ENCODE results near the gene SF1.

Gene SF1

DNA sequence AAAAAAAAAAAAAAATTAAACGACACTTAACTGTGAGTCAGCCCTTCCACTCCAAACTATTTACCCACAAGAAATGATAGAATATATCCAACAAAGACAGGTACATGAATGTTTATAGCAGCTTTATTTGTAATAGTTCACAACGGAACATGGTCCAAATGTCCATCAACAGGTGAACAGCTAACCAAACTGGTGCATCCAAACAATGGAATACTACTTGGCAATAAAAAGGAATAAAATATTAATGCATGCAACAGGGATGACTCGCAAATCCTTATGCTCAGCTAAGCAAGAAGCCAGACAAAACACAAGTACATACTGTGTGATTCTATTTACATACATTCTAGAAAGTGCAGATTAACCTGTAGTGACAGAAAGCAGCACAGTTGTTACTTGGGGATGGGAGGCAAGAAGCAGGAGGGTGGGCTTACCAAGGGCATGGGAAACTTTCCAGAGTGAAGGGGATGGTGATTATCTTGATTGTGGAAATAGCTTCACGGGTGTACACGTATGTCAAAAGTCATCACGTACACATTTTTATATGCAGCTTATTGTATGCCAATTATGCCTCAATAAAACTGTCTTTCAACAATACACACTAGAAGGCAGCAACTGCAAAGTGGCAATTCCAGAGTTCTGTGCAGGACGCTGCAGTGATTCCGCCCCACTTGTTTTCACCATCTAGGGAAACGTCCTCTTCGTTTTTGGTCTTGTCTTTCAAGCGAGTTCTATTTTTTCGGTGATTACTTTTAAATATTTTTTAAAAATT lies 6.7 kb upstream of the SF1 start:
- no peak for DNase-seq (ENCODE audit: low read depth in 2 of 3, low spot score in 2 of 3)

DNA sequence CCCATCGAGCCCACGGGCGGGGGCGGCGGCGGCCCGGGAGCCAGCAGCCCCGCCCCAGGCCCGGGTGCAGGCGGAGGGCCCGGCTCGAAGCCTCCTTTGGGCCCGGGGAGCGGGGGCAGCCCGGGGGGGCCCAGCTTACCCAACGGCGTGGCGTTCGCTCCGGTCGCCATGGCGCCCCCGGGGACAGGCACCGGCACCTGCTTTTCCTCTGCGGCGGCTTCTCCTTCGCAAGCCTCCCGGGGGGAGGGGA lies 194 bp downstream of the SF1 start:
- DNase-seq (ENCODE audit: low read depth in 2 of 3, low spot score in 2 of 3), result no peak

DNA sequence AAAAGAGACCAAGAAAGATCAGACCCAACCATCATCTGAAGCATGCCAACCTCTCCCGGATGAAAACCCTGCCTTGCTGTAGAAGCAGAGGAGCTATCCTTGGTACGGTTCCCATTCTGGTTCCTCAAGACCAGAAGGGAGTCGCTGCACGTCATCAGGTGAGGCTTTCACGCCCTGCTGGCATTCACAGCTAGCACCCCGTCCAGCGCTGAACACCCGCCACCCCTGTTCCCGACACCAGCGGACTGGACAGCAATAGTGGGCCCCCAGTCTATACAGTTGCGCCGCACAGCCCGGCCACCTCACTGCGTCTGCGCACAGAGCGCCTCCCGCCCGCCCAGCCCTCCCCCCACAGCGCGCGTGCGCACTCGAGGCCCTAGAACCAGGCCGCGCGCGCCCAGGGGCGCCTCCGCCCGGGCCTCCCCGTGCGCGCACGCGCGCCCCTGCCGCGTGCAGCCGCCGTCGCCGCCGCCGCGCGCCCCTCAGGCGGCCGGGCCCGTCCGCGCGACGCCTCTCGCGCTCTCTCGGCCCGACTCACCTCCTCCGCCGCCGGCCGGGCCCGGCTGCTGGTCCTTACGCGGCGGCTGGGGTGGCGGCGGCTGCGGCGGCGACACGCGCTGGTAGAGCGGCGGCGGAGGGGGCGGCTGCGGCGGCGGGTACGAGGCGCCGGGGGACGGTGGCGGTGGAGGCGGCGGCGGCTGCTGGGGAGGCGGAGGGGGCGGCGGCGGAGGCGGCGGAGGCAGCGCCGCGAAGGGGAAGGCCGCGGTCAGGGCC lies 706 bp downstream of the SF1 start:
- DNase-seq (ENCODE audit: low read depth in 2 of 3, low spot score in 2 of 3), result peak in 2 of 3 experiments; percentile 61 to 64

DNA sequence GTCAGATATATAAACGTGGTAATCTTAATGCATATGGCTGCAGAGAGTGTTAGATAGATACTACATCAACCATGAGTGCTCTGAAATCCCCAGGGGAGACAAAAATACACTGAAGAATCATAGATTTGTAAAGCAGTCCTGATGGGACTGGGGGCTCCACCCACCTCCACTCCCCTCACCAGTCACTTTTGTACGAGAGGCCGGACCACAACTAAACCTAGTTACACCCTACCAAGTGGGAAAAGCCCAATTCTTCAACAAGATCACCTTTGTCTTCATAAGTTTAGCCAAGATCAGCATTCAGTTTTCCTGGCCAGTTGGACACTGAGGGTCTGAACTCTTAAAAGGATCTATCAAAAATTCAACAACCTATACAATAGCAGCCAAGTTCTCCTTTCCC lies 1.5 kb downstream of the SF1 start:
- no peak for DNase-seq (ENCODE audit: low read depth in 2 of 3, low spot score in 2 of 3)

DNA sequence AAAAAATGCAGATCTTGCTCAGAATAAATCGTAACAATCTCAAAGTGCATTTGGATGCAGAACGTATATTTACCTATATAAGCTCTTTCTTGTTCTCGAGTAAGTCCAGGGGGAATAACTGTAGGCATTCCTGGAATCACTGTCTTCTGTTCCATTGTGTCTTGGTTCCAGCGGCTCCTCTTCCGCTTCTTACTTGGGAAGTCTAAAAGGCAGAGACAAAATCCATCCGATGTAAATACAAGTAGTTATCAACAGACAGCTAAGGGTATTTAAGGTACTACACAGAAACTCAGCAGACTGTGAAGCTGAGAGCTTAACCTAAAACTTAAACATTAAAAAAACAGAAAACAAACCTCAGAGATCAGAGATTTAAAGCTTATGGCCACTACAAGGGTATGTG lies 1.9 kb downstream of the SF1 start:
- no peak for DNase-seq (ENCODE audit: low read depth in 2 of 3, low spot score in 2 of 3)

DNA sequence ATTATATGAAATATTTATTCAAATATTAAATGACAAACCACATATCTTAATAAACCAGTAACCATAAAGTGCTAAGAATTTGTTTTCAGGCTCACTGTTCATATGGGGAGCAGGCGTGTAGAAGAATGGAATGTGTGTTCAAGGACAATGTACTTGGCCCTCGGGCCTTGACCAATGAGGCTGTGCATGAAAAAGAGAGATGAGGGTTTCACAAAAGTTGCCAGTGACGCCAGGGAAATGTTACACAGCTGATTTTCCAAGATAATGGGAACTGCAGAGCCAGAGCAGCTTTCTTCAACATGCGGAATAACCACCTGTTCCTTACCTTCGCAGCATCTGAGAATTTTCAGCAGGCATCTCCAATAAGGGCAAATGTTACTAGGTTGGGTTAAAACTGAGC lies 4.2 kb downstream of the SF1 start:
- DNase-seq (ENCODE audit: low read depth in 2 of 3, low spot score in 2 of 3), result no peak

DNA sequence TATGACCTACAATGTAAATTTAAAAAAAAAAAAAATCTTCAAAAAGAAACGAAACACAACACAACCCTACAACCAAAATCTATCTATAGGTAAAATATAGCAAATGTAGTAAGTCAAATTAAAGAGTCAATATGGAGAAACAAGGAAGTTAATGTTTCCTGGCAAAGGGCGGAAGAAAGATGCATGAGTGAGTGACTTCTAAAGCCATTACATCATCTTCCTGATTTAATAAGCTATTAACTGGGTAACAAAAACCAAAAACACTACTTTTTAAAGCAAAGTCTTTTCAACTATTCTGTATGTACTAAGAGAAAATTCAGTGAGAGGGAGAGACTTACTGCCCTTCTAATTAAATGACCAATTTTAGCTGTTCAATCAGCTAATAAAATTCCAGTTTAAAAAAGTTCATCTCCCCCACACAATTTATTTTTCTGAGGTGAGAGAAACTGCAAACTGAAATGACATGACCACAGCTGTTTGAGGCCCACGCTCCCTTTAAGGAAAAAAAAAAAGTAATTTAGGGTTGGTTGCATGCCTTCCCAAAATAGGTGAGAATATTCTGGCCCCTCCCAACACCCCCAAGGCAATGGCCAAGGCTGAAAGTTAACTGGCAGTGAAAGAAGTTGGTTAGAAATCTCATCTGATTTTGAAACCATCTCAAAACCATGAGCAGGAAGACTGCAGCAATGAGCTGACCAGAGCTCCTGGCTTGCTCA lies 5.9 kb downstream of the SF1 start:
- DNase-seq (ENCODE audit: low read depth in 2 of 3, low spot score in 2 of 3), result no peak

DNA sequence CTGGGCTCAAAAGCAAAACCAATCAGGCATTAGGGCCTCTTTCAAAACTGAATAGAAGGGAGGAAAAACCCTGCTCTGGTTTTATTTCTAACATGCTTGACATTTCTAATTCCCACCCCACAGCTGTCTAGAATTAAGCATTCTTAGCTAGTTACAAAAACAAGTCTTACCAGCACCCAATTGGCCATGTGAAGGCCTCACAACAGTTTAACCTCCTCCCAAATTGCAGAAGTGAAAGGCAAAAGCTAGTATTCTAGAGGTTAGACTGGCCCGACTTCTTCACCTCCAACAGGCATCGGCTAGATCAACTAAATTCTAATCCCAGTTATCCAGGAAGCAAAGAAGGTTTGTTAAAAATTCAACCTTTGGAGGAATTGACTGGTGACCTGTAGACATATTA lies 6.5 kb downstream of the SF1 start:
- DNase-seq (ENCODE audit: low read depth in 2 of 3, low spot score in 2 of 3), result no peak

DNA sequence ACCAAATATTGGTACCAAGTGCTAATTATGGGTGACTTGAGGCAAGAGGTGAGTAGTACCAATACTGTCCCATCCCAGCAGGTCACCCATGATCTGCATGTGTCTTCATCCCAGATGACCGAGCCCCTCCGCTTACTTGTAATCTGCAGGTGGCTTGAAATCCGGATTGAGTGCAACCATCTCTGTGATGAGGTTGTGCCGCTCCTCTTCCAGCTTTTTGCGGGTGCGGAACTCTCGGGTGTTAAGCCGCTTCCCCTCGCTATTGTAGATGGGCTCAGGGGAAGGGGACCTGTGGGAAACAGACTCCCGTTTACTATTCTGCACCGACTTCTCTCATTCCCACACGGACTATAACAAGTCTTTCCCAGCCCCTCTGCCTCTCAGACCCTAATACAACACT lies 8.2 kb downstream of the SF1 start:
- no peak for DNase-seq (ENCODE audit: low read depth in 2 of 3, low spot score in 2 of 3)

DNA sequence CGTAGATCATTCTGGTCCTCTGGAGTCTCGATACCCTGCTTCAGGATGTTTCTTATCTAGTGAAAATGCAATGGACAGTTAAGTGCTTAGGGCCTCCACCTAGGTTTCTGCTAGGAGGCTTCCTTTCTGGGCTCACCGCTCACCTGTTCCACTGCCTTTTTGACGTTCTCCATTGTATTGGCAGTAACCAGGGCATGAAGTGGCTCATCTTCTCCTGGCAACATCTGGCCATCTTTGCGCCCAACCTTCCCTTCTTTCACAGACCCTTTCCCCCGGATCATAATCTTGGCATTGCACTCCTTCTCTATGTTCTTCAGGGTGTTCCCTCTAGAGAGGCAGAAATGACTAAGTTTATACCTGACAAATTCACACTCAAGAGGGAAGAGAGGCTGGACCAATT lies 9.1 kb downstream of the SF1 start:
- DNase-seq (ENCODE audit: low read depth in 2 of 3, low spot score in 2 of 3), result no peak

DNA sequence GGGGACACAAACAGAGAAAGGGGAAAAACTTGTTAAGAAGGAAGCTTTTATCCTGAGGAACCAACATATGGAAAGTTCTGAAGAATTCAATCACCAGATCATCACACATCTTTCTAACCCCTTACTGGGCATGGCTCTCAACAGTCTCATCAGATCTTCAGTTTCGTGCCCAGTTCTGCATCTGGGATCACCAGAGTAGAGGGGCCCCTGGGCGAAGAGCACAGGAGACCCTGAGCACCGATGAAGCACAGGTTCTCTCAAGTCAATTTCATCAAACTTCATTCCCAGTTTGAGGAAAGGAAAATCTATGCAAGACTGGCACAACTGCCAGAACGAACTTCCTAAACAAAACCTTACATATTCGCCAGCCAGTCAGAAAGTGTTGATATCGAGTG lies 10.0 kb downstream of the SF1 start:
- DNase-seq (ENCODE audit: low read depth in 2 of 3, low spot score in 2 of 3), result no peak

DNA sequence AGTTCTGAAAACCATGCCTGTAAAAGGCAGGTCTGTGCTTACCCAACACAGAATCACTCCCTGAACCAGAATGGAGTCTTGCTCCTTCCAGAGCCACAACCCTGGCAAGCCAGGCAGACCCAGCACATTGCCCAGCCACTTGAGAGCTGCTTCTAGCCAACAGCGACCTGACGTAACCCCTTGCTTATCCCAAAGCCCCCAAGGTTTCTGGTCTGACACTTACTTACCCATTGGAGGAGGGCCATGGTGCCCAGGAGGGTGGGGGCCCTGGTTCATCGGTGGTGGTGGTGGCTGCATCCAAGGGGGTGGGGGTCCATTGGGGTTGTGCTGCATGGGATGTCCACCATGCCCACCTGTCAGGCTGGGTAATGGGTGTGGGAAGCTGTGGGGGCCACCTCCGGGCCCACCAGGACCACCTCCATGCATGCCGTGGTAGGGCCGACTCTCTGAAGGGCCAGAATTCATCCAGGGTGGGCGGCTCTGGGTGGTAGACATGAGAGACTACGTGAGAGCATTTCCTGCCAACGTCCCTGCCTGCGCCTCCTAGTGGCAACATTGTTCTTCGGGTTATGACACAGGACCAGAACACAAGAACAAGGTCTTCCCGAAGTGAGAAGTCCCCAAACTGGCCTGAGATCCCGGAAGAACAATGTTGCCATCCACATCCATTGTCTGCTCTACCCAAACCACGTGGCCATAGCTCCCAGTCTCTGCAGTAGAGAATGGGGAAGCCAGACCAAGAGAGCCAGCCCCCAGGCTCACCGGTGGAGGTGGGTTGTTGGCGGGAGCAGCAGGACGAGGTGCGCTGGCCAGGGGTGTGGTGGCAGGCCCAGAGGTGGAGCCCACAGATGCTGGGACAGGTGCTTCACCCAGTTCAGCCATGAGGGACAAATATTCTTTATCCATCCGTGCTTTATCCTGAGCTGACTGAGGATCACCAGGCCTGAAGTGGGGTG lies 10.7 kb downstream of the SF1 start:
- peak in 2 of 3 experiments; percentile 80 to 83 for DNase-seq (ENCODE audit: low read depth in 2 of 3, low spot score in 2 of 3)

DNA sequence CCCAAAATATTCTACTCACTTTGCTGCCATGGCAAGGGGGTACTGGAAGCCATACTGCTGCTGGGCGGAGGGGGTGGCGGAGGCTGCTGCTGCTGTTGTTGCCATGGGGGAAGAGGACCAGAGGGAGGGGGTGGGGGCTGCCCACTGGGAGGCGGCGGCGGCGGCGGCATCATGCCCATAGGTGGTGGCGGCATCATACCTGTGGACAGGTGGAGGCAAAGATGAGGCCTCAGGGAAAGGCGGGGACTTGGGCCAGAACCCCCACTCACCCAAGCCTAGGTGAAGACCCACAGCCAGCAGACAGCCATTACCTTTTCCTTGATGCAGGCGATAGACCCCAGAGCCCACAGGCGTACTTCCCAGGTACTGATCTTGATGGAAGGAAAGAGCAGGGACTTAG lies 11.5 kb downstream of the SF1 start:
- no peak for DNase-seq (ENCODE audit: low read depth in 2 of 3, low spot score in 2 of 3)

DNA sequence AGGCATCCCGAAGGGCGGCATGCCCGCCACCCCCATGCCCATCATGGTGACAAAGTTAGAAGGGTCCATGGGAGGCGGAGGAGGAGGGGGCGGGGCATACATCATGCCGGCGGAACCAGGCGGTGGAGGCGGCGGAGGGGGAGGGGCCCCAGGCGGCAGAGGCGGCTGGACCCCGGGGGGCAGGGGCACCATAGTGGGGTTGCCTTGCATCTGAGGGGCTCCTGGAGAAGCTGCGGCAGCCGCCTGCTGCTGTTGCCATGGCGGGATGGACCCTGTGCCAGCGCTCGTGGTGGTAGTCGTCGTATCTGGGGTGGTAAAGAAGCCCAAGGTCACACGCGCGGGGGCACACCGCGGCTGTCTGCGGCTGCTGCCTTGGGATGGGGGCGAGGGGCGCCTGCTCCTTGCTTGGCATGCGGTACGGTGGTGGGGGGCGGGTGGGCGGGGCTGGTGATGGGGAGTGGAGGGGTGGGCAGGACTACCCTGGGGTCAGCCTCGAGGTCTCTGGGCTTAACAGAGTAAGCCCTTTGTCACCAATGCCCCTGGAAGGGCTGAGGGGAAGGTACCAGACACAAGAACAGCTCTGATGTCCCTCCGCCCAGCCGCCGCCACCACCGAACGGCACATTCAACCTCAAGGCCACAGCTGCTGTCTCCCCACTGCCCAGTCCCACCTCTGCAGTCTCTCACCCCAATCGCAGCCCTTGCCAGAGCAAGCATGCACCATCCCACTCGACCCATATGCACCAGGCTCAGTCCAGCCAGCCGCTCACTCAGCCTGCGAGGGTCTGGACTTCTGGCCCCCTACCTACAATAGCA lies 12.3 kb downstream of the SF1 start:
- no peak for DNase-seq (ENCODE audit: low read depth in 2 of 3, low spot score in 2 of 3)

DNA sequence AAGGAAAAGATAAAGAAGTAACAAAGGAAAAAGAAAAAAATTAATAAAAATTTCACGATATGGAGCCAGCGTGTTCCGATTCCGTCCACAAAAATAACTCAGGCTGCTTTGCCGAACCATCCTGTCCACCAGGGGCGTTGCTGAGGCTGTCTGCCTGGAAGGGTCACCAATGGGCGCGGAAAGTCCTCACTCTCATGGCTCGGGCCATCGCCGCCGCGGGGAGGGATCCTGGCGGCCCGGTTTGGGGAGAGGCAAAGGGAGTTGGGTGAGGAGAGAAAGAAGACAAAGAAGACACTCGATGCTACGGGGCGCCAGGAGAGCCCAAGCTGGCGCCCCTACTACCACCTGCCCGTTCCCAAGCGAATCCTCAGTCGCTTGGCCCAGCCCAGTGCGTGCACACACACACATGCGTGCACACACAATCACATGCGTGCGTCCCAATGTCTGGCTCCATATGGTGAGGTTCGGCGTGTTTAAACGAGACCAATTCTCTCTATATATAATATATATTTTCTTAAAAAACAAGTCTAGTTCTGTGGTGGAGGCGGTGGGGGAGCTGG lies 13.0 kb downstream of the SF1 start:
- no peak for DNase-seq (ENCODE audit: low read depth in 2 of 3, low spot score in 2 of 3)

DNA sequence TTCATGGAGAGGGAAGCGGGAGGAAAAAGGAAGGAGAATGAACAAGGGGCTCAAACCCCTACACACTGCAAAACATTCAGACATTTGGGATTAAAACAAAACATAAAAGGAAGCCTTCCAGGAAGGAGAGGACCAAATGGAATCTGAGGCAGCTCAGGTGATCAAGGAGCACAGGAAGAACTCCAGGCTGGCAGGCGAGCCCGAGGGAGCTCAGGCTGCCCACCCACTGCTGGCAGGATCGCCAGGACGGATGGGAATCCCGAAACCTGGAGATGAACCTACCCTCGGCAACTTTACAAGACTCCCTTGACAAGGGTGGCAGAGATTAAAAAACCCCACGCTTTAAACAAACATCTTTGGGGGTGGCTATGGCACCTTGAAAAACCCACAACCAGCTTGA lies 13.6 kb downstream of the SF1 start:
- no peak for DNase-seq (ENCODE audit: low read depth in 2 of 3, low spot score in 2 of 3)

DNA sequence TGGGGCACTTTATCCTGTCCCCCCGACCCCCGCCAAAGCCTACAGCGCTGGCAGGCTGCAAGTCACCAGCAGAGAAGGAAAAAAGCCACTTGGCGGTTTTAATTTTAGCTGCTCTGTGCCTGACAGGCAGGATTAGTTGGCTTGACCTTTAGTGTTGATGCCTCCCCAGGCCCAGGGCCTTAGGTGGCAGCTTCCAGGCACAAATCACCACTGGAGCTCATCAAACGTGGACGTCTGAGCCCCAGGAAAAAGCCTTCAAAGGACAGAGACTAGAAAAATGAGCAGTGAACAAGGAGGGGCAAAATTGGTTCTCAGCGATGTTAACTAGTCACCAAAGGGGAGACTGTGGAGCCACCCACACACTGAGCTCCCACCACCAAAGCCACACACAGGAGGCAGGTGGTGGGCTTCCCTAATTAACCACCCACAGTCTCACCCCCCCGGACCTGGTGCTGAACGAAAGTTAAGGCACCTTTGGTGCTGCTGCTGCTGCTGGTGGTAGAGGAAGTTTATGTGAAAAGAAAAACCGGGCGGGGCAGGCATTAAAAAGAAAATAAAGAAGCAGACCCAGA lies 14.2 kb downstream of the SF1 start:
- no peak for DNase-seq (ENCODE audit: low read depth in 2 of 3, low spot score in 2 of 3)

DNA sequence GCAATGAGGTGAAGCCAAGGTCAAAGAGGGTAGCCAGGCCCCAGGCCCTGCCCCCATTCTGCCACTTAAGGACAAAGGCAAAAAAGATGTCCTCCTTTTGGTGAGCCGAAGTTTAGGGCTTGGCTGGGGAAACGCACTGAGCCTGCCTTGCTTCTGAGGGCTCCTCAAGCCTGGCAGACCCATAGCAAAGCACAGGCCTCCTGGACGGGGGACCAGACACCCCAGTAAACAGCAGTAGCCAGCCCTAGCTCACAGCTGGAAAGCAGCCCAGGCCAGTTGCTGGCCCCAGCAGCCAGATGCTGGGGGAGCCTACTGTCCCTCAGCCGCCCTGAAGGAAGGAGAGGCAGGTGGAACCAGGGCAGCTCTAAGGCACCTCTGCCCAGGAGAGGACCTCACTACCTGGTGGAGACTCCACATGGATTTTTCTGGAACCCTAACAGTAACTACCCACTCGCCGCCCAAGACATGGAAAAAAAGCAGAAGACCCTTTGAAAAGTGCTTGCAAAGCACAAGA lies 14.8 kb downstream of the SF1 start:
- DNase-seq (ENCODE audit: low read depth in 2 of 3, low spot score in 2 of 3), result no peak

DNA sequence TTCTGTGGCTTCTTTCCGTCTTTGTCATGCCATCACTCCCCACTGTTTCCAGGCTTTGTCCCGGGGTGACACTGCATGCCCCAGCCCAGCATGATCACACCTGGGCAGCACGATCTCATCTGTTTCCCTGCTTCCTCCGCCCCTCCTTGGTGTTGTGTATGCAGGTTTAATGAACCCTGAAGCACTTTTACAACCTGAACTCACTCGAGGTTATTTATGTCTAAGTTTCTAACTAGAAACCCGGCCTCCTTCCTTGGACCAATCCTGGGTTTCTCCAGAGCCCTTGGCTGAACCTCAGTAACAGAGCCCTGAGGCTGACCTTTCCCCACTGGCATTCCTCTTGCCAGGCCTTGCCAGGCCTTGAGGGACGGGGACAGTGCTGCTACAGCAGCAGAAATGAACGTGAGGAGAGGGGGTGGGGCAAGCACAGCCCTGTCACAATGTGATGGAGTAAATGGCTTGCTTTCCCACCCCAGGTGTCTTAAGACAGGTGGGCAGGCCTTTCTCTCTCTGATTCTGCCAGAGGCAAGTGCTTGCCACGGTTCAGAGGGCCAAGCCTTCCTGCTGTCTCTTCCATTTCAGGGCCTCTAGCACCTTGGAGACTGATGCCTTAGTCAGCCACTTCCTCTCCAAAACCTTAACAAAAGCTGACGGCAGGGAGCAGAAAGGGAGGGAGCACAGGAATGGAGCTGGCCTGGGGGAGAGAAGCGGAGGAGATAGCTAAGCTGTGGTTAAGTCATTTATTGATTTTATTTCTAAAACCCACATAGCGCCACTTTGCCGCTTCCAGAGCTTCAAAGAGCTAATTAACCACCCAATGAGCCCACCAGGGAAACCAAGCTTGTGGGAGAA lies 15.4 kb downstream of the SF1 start:
- no peak for DNase-seq (ENCODE audit: low read depth in 2 of 3, low spot score in 2 of 3)
